Measurements from ENCODE around the gene SUSD4.

Gene SUSD4

DNA sequence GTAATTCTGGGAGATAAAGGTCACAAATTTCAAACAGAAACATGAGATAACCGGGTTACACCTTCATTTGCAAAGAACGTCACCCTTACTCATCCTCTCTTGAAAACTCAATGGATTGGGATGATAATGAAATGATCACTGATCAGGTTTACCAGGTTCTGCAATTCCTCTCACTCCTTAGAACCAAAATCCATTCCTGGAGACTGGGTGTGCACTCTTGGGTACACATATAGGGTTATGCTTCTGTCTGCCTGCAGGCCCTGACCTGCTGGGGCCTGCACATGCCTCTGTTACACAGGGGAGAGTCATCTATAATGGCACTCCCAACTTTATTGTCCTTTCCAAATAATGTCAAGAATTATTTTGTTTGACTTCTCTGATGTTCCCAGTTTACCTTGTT is 8.3 kb downstream of the SUSD4 start:
- no peak for DNase-seq

DNA sequence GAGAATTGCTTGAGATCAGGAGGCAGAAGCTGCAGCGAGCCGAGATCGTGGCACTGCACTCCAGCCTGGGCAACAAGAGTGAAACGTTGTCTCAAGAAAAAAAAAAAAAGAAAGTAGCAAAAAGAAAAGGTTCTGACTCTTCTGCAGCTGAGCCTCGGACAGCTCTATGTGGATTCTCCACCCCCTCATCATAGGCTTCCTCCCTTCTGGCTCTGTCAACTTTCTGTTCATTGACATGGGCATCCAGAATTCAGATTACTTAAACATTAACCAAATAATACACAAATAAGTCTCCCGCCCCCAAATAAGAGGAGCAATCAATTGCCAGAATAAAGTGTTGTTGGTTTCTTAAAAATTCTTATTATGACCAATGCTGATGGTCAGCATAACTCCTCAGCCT is 10.0 kb downstream of the SUSD4 start:
- no peak for DNase-seq

DNA sequence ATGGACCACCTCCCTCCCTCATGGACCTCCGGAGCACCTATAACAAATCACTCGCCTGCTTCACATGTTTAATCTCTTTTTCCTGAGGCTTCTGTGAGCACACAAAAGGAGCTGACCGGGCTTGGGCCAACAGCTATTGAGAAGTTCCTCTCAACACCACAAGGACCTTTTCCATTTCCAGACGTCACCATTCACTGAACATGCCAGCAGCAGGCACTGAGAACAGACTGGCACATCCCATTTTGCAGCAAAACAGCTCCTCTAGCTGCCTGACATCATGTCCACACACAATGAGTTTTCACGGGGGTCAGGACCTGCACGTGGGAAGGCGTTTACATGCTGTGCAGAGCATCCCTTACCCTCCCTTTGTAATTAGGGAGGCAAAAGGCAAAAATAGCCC is 11.0 kb downstream of the SUSD4 start:
- no peak for DNase-seq

DNA sequence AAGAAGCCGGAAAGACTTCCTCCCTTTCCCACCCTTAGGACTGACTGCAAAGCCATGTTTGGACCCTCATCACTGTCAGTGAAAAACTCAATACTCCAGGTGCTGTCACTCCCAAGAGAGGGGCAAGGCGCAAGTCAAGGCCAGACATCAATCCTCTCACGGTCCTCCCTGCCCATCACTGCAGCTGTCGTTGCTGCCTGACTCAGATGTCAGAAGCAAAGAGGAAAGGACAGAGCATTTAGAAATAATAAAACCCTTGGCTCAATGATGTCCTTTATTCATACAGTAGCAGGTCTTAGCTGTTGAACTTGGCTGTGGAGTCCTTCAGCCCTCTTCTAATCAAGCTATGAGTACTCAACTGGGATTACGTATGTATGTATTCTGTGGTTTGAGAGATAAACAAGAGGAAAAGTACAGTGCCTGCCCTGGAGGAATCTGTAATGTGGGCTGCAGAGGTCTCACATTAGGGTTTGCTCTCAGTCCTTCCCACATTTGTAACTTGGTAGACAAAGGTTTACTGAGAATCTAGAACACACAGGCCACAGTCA is 13.5 kb downstream of the SUSD4 start:
- DNase-seq, result no peak

DNA sequence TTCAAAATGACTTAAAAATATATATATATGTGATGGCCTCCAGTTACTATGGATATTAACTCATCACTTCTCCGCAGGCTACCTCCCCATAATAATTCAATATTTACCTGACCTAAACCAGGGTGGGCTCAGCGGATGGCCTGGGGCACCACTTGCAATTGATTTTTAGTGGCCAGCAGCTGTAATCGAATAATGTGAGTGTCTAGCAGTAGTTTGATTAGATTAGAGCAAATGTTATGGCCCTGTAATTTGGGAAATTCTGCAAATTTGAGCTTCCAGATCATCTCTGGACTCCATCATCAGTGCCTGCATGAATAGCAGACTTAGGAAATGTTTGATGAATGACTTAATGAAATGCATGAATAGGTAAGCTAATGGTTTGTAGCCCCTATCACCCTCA is 14.7 kb downstream of the SUSD4 start:
- DNase-seq, result no peak

DNA sequence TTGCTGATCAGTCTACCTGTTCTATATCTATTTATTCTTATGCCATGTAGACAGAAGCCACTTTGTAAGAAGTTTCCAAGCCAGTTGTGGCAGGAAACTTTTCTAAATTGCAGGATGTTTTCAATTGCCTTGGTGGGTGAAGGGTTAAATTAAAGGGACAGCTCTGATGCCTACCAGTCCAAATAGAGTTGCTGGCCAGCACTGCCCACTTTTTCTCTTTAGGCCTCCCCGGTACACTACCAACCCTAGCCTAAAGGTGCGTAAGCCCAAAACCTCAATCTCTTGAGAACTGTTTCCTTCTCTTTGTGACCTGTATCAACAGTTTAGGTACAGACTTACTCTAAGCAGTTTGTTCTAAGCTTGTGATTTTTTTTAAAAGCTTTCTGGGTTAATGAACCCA is 15.5 kb downstream of the SUSD4 start:
- DNase-seq, result no peak

DNA sequence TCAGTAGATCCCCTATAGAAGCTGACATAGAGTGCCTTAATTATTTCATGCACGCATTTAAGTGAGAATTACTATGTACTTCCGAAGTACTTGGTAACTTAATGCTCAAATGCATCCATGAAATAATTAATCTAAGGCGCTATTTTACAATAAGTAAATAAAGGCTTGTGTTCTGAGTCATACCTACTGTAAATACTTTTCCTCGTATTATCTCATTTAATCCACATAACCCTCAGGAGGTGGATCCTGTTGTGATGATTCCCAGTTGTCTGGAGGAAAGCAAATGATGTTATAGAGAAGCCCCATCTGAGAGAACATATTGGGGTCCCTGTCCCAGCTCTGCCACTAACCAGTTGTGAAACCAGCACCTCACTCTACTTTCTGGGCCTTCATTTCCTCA is 16.4 kb downstream of the SUSD4 start:
- no peak for DNase-seq

DNA sequence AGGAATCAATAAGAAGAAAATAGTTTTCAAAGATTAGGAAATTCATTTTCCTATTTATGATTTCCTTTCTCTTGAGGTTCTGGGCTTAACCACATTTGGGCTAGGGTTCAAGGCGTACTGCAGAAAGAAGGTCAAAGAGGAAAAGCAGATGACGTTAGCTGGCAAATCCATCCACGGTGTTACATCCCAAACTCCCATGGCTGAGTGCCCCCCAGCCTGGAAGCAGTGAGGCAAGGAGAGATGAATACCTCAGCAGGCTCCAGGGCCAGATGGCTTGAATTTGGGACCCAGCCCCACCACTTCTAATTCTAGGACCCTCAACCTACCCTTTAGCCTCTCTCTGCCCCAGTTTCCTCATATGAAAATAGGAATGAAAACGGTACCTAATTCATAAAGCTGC is 17.7 kb downstream of the SUSD4 start:
- no peak for DNase-seq

DNA sequence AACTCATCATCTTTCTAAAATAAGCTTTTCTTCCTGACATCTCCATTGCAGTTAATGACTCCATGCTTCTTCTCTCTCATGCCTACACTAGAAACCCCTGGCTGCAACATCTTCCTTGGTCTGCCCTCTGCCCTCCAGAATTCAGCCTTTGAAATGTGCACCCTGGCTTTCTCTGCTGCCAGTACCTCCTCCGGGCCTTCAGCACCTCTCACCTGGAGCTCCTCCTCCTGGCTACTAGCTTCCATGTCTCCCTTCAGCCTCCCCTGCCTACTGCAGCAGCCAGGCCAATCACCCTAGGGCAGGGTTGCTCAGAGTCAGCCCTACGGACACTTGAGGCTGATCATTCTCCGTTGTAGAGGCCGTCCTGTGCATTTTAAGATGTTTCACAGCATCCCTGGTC is 18.3 kb downstream of the SUSD4 start:
- DNase-seq, result no peak

DNA sequence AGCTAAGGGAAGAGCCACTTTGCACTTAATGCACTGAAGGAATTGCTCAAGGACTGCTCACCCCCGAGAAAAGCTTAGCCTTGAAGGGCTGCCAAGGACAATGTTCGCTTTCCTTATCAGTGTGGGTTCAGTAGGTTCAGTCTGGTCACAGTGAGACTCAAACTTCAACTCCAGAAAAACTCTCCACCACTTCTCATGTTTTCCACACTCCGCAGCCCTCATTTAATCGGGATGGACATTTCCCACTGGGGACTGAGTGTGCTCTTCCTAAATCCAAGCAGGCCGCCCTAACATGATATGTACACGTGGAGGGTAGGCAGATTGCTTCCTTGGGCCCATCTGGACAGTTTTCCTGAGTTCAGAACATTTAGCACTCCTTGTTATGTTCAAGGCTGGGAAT is 19.5 kb downstream of the SUSD4 start:
- DNase-seq, result no peak

DNA sequence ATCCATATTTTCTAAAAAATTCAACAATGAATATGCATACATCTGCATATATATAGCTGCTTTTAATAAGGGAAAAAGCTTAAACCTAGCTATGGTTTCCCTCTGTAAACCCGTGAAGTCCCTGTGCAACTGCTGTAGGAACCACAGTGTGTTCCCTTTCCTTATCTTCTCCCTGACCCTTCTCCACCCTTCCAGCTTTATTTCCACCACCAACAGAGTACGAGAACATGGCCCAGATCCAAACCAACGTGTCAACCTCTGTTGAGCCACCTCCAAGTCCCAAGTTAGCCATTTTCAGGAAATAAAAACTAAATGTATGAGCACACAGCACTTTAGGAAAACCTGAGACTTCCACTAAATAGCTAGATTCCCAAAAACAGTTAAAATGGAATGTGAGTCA is 20.3 kb downstream of the SUSD4 start:
- no peak for DNase-seq

DNA sequence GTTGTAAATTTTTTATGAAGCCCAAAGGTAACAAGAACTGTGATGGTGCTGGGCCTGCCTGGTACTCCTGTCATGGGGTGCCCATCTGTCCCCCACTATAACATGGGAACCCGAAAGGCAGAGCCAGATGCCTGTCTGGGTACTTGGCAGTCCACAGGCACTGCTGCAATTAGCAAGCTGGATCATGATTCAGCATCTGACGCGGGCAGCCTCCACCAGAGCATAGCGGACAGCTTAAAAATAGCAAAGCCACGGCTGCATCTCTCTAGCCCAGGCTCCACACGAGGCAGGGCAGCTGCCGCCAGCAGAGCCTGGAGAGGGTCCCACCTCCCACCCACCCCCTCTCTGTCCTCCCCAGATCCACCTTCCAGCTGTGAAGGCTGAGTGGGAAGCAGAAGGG is 22.9 kb downstream of the SUSD4 start:
- peak; percentile 16 for DNase-seq

DNA sequence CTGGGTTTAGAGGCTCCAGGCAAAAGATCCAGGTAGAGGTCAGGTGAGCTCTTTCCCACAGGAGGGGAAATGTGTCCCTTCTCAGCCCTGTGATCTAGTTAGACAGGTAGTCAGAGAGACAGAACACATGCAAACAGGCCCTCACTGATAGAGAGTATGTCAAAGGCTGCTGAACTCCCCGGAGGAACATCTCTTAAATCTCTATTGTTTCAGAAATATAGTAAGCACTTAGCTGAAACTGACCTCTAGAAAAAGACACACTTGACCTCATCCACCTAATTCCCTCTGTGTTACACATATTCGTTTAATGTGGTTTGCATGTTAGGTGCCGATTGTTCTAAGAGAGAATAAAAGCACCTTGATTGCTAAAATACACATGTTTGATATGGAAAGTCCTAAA is 23.3 kb downstream of the SUSD4 start:
- no peak for DNase-seq

DNA sequence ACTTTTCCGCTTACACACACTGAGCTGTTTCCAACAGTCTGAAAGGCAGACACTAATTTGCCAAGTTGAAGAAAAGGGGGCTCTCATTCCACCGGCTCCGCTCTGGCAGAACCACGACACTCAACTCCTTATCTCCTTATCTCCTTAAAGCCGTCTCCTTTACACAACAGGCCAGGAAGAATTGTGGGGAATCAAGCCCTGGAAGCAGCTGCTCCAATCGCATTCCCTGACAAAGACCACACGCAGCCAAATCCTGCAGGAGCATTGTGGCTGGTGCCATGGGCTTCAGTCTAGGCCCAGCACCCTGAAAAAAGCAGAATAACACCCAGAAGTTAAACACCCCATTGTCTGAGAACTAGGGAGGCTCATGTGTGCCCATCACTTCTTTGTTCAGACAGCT is 24.1 kb downstream of the SUSD4 start:
- DNase-seq, result no peak

DNA sequence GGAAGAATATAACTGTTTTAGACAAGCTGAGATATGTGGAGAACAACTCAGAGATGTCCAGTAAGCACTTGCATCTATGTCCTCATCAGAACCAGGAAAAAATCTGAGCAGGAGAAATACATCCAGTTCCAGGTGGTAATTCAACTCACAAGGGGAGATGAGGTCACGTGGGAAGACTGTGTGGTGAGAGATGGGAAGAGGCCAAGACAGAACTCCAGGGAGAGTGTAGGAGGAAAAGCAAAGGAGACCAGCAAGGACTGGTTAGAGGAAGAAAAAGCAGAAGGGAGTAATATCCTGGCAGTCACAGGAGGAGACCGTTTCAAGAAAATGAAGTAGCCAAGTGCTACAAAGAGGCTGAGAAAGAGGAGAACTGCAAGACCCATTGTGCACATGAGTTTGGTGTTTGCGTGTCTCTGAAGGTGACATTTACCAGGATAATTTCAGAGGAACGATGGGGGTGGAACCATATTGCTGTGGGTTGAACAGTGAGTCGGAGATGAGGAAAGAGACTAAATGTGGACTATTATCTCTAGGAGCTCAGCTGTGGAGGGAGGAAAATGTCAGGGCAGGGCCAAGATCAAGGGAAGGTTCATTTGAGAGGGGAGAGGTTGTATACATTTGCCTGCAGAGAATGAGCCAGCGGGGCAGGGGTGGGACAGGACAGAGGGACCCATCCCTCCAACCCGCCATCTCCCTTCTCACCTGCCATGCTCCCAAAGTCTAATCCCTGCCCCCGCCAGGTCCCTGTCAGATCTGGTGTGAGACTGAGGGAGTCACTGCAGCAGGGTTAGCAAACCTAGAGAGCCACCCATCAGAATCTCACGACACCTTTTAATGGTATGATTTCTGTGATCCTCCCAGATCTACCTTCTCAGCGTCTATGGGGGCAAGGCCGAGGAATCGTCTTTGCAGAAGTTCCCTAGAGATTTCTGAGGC is 24.9 kb downstream of the SUSD4 start:
- DNase-seq, result no peak

DNA sequence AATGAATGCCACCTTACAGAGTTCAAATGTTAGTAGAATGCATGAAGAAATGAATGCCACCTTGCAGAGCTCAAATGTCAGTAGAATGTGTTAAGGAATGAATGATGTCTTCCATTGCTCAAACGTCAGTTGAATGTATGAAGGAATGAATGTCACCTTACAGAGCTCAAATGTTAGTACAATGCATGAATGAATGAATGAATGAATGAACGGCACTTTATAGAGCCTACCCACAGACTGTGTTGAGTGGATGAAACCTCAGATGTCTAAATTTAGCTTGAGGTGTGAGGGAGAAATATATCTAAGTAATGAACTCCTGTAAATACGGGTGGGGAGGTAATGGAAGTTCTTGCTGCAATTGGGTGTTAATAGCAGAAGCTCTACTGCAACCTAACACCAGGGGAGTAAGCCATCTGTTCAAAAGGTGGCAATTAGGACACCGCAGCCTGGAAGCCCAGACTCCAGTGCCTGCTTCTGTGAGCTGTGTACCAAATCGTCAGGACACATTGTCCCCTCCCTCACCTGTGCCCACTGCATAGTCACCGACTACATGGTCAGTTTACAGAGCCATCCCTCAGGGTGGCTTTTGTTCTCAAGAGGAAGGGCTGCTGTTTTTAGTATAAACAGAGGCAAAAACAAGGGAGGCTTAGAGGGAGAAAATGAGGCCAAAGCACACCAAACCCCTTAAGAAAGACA is 26.7 kb downstream of the SUSD4 start:
- DNase-seq, result no peak

DNA sequence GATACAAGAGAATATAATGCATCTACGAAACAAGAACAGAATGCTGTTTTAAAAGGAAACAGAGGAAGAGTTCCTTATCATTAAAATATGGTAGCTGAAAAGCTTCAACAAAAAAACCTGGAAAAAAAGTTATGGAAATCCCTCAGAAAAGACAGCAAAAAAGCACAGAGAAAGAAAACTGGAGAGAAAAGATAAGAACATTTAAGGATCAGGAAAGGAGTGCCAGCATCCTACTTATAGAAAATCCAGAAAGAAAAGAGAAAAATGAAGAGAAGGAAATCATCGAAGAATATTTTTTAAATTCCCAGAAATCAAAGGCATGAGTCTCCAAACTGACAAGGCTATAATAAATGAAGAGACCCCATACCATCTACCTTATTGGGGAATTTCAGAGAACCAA is 29.8 kb downstream of the SUSD4 start:
- DNase-seq, result no peak

DNA sequence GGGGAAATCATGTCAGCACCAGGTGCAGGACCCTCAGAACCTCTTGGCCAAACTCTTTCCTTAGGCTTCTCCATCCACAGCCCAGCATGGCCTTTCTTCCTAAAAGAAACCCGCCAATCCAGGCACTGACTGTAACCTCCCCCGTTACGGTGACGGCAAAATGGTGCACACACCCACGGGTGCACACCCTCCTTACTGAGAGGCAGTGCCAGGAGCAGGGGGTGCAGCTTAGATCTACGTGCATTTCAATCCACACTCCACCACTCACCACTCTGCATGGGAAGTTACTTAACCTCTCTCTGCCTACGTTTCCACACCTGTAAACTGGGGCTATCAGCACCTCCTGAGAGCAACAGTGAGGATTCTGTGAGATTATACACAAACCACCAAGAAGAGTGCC is 31.0 kb downstream of the SUSD4 start:
- DNase-seq, result no peak

DNA sequence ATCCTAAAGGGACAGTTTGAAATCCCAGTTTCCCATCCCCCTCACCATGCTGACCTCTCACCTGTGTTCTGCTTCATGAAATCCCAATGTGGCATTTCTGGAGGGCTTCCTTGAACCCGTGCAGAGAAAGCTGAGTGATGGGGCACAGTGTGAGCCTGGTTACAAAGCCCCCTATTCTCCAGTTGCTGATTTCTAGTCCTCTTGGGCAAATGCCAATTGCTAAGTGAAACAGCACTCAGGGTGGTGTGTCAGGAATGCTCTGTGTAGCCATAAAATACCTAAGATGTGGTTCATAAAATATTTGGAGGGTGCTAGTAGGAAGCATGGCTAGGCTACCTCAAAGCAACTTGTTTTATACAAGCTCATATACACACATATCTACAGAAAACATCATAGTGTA is 32.0 kb downstream of the SUSD4 start:
- peak; percentile 51 for DNase-seq

DNA sequence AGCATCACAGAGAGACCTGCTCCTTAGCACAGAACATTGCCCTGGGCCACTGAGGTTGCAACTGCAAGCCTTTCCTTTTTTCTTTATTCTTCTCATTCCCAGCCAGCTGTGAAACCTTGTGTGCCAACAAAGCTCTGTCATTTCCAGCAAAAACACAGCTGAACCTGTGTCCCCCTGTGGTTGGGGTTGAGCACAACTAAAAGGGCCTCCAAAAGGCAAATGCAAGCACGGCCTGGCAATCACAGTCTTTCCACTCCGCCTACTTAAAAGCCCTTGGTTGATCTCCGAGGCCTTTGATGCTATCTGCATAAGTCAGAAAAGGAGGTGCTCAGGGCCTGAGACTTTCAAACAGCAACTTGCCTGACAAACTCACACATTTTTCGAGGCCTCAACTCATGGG is 32.7 kb downstream of the SUSD4 start:
- DNase-seq, result no peak

DNA sequence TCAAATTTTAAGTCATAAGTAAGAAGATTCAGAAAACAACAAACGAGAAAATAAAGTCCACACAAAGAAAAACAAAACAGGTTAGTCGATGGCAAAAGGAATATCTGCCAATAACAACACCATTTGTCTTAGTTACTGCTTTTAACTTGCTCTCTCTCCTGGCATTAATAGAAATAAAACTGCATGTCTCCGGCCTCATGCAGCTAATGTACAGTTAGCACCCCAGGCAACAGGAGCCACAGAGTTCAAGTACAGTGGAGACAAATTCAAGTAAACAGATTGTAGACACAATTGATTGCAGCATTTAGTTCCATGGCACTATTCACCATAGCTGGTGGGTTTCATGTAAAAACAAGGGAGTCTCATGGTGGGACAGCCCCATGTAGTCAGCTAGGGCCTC is 33.5 kb downstream of the SUSD4 start:
- DNase-seq, result no peak

DNA sequence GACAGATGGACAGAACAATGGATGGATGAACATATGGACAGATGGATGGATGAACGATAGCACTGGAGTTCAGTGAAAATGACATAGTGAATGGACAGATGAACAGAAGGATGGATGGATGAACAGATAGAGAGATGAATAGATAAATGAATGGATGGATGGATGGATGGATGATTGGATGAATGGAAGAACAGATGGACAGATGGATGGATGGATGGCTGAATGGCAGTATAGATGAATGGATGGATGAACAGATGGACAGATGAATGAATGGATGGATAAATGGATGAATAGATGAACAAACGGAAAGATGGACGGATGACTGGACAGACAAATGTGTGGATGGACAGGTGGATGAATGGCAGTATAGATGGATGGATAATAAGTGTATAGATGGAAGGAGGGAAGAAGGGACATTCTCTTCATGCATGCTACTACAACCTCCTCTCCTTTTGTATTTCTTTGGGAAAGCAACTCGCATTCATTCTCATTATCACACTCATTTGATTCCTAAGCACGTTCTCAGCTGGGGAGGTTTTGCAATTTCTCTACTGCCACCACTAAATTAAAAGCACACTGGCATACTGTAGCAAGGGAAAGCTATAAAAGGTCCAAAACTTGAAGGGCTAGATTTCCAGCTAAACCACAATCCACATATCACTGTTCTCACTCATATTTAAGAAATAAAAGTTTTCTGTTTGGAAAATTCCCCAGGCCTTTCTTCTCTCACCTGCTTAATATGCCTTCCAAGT is 34.1 kb downstream of the SUSD4 start:
- DNase-seq, result no peak

DNA sequence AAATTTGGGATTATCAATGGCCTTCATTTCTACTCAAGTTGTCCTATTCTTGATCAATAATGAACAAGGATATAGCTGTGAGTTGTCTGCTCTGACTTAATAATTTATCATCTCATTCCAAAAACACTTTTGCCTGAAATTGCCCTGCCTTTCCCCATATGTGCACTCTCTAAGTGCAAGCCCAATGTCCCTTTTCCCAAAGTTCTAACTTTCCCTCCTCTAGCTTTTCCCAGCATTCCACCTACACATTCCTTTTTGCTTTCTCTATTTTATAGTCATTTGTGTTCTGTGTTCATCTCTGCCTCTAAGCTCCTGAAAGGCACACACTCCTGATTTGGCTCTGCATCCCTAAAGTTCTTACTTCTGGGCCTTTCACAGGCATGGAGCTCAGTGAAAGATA is 34.7 kb downstream of the SUSD4 start:
- DNase-seq, result no peak

DNA sequence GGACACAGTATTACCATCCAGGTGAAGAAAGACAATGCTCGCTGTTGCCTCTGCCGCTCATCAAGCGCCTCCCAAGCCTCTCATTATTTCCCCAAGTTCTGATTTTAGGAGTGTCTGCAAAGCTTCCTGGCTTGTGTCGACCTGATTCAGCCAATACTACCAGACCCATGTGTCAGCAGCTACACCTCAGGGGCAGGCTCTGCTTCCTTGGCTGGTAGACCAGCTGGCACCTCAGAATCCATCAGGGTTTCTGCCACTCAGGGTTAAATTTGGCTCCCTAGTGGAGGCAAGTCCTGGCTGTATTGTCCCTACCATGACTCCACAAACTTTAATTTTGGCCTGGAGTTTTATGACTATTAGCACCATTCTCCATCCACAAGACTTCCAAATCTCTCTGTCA is 35.4 kb downstream of the SUSD4 start:
- no peak for DNase-seq

Measured in HCEC 1CT (cell line).